ENCODE measurements around the gene SIAH2.

The SIAH2 gene

DNA sequence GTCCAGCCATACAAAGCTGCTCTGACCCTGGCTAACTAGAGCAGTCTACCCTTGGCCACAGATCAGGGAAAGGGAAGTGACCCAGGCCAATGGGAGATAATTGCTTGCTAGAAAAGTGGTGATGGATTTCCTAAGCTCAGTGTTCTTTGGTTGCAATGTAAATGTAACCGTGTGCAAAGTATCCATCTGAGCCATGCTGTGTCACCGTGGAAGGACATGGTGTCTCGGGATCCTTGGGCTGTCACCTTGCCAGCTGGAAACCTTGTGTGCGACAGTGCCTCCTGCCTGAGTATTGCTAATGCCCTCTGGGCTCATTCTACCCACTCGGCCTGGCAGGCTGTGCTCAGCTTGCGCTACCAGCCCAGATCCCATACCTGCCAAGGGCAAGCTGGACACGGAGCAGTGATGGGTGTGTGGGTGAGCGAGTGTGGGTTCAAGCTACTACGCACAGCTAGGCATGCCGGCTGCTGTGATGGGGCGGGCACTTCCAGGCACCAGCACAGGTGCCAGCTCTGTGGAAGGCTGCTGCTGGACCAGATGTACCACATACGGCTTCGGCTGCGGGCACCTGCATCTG, 10.7 kb upstream of the SIAH2 start:
- DNase-seq: peak; percentile 62

DNA sequence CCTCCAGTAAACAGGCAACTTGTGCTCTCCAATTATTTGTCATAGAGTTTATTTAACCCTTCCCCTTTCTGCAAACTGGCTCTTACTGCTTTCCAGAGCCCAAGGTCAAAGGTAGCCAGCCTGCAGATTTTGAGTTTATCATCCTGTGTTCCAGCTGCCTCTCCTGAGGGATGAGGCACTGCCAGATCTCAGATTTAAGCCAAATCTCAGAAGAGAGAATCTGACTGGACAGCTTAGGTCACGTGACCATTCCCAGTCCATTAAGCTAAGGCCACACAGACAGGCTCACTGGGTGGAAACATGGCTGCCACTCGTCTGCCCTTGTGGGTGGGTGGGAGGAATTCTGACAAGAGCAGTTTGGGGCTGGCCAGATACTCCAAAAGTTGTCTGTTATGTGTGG, 8.6 kb upstream of the SIAH2 start:
- no peak for DNase-seq

DNA sequence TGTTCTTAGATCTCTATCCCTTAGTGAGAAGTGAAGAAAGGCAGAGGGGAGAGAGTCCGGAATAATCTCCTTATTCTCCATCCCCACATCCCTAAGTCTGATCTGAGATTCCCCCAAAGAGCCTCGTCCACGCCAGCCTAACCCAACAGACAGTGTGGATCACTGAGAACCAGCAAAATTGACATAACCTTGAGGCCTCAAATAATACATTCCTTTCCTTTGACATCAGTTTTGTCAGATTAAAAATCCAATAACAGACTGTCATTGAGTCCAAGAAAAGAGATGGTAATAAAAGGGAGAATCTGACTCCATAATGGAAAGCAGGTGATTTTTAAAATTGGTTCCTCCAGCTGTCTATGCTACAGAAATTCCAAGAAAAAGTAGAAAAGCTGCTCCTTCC, 7.7 kb upstream of the SIAH2 start:
- DNase-seq: no peak

DNA sequence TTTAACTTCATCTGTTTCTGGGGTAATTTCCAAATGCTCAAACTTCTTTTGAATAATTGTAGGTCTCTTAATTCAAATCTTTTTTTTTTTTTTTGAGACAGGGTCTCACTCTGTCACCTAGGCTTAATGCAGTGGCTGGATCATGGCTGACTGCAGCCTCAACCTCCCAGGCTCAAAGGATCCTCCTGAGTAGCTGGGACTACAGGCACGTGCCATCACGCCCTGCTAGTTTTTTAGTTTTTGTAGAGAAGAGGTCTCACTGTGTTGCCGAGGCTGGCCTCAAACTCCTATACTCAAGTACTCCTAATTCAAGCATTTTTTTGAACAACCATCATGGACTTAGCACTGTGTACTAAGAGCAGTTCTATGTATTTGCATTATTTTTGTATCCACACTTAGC, 3.8 kb upstream of the SIAH2 start:
- no peak for DNase-seq

DNA sequence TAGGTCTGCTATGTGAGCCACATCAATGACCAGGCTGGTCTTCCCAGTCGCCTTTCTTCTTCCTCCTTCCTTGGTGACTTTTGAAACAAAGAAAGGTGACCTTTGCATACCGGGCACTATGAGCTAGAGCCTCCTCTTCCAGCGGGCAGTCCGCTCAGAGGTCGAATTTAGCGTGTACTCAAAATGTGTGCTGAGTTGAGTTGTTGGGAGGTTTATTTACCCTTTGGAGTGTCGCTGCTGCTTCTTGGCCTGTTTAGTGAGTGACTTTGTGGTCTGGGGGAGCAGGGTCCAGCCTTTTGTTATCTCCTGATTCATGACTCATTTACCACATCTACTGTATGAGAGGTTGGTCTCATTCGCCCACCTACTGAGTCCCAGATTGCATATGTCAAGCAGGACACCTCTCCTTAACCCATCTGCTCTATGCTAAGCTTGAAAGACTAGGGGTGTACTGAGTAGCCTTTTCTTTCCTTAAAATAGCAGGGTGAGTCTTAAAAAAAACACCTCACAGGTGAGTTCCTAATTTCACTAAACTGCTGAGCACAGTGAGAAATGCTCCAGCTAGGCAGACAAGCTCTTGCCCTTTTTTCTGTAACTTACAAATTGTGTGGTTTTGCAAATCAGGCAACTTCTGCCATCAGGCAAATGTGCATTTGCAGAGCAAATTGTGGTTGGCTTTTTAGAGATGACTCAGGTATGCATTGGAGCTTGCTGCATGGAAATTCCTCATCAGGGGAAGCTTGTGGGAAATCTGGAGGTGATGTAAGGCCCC, 3.2 kb upstream of the SIAH2 start:
- DNase-seq: peak; percentile 14

DNA sequence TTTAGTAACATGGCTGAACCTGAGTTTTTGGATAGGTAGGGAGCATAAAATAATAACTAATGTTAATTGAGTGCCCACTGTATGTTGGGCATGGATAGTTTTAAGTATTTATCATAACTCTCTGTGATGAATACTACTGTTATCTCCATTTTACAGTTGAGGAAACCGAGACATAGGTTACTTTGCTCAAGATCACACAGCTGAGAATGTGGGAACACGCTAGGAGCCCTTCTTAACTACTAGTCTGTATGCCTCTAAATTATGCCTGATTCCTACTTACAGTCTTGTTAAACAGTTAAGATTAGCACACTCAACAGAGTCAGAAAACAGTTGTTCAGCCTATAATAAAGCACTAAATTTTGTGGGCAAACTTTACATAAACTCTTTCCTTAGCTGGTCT, 2.0 kb upstream of the SIAH2 start:
- DNase-seq: no peak

DNA sequence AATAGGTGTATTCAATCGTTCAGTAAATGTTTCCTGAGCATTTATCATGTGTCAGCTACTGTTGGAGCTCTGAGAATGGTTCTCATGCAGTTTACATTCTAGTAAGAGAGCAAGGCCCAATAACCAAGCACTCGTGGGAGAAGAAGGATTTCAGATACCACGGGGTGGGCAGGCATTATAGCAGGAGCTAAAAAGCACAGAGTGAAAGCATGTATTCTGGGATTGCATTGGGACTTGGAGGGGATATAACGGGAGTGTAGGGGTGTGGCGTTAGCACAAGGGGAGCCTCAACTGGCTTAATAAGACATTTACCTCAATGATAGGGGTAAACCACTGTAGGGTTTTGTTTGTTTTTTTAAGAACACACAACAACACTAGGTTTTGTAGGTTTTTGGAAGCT, 1.6 kb upstream of the SIAH2 start:
- DNase-seq: no peak

DNA sequence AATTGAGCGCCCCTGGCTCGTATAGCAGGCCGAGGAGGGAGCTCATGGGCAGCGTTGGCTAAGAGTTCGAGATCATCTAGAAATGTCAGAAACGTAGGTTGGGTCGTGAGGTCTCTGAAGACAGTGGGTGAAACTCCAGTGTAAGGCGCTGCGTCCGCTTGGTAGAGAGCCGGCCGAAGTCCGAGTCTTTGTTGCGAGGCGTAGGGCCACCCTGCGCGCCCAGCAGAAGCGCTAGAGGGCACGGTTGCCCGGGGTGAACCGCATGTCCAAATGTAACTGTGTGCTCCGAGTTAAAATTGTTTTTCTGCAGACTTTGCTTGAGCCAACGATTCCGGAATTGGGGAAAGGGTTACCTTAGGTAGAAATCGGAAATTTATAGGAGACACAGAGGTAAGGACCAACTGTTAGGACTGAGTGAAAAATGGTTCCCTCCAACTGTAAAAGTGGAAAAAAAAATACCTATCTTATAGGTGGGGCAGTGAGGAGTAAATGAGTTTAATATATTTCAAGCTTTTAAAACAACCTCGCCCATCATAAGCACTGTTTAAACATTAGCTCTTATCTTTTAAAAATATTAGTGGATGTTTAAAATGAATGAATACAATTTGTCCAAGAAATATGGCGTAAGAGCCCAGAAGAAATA, 993 bp upstream of the SIAH2 start:
- peak; percentile 69 for DNase-seq

DNA sequence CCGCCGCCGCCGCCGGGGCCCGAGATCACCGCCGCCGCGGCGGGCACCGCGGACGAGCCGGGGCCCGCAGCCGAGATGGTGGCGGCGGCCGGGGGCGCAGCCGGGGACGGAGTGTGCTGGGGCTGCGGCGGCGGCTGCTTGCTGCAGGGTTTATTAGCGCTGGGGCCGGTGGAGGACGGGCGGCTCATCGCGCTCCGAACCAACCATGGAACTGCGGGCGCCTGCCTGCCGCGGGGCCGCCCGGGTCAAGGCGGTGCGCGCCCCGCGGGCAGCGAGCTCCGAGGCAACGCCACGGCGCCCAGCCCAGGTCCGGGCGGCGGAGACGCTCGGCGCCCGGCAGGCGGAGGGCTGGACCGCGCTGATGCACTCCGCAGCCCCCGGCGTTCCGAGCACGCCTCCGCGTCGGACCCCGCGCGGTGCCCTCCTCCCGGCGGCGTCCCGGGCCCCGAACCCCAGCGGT, 277 bp downstream of the SIAH2 start:
- DNase-seq: no peak

DNA sequence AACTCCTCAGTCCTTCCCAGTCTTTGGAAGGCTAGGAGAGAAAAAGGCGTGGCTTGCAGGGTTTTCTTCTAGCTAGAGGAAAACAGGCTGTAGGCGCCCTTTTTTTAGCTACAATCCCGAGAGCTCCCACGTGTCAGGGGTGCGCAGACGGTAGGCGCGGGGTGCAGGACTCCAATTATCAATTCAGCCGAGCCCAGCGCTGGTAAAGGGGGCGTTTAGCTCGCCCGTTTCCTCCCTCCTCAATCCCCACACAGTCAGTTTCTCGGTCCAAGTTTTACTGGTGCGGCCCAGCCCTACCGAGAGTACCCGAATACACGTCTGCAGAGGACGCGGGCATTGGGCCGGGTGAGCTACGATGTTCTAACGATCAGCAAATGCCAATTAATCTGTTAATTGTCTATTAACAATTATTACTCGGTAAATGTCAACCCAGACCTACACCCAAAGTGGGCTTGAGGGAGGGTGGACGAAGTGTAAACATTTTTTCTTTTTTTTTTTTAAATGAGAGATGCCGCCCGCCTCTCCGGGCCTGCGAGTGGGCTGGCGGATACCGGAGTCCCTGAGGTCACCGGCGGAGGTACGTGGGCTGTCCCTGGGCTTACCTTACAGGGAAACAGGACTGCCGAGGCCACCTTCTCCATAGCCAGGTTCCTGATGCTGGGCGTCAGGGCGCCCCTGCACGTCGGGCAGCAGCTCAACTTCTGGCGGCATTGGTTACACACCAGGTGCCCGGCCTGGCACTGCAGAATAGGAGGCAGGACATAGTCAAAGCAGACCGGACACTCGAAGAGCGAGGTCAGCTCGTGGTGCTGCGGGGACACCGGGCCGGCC, 923 bp downstream of the SIAH2 start:
- no peak for DNase-seq

DNA sequence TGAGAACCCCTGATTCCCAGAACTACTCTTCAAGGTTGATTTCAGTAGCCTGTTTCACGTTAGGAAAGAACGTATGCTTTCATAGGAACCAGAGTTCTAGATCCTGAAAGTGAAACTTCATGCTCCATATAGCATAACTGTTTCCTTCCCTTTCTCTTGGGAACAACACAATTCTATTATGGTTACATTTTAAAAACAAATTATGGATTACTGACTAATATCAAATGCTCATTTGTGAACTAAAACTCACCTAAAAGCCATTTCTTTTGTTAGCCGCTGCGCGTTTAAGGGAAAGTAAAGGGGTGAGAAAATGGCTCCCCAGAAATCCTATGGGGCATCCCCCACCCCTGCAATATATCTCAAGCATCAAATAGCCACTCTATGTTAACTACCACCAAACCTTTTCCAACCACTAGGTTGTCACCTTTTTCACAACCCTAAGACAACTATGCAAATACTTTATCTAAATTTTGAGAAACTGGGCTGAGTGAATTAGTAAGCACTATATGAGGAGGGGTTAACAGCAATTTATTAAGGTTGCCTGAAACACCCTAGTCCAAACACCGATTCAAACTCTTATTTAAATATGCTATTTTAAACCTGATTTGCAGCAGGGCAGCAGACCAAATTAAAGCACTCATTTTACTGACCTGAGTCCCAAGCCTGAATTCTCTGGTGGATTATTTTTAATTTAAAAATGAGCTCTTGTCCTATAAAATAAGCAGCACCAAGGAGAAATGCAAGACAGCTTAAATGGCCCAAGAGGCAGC, 2.4 kb downstream of the SIAH2 start:
- DNase-seq: peak; percentile 48

DNA sequence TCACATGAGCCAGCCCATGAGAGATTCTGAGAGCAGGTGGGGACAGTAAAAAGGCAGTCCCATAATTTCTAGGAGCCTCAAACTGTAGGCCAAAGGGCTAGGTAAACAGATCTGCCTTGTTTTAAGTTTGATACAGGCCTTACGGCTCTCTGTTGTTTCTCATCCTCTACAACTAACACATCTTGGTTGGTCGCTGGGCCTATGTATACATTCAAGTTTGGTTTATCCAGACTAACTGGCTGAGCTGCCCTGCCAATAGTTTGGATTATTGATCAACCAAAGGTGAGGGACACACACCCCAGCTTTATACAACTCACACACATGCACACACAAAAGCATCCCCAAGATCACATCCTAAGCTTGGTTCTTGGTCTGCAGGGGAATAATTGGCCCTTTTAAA, 3.0 kb downstream of the SIAH2 start:
- DNase-seq: no peak

DNA sequence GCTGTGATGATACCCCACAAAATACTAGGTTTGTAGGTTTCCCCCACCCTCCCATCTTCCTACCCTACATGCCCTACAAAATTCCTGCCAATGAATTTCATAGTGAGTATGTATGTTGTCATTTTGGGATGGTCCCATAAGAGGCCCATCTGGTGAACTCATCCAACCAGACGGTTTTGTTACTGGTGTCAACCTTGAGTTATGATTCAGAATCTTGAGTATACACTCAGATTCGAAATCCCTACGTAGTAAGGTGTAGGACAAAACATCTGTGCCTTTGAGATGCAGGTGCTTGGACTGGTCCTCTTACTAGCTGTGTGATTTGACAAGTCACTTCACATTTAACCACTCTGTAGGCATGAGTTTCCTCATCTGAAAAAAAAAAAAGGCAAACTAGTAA, 3.6 kb downstream of the SIAH2 start:
- DNase-seq: no peak

DNA sequence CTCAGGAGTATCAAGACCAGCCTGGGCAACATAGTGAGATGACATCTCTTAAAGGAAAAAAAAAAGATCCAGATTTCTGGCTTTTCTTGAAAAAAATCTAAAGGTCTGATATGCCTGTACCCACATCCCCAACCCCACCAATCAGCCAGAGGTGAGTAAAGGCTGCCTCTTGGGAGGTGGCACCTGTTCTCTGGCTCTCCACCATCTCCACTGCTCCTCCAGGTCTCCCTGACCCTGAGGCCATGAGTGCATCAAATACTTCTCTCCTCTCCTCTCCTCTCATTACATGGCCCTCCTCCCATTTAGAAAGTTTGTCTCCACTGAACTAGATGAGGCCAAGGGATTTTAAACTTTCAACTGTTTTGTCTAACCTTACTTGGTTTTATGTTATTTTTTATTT, 5.2 kb downstream of the SIAH2 start:
- DNase-seq: no peak

DNA sequence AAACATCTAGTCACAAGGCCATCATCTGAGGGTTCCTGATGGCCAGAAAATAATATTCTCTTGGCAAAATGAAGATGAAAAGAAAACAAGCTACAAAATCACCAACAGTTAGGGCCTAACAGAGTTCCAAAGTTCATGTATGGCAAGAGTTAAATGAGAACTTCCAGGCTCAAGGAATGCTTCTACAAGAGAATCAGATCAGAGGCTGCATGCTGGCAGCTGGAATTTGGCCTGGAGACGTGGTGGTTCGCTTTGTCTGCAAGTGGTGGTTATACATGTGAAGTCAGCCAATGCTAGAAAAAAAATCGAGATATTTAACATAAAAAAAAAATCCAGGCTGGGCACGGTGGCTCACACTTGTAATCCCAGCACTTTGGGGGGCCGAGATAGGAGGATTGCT, 5.6 kb downstream of the SIAH2 start:
- no peak for DNase-seq

DNA sequence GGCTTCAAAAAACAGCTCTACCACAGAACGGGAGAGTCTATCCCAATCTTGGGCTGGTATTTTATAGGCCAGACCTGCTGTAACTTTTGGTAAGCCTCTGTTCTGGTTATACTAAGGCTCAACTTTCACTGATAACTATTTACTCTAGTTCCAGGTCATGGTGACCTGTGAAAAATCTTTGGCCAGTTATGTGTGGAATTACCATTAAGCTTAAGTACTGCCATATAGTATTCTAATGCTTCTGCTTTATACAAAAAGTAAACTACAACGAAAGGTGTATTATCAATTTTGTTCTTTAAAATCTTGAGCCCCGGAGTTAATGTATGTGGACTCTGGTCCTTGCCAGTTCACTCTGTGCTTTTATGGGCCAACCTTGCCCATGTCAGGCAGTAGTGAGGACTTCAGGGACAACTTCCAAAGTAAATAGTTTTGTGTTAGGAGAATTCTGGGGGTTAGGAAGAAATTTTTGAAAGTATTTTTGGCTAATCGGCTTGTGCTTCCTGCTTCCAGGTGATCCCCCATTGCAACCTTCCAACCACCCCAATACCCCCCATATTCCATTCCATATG, 6.4 kb downstream of the SIAH2 start:
- DNase-seq: no peak

DNA sequence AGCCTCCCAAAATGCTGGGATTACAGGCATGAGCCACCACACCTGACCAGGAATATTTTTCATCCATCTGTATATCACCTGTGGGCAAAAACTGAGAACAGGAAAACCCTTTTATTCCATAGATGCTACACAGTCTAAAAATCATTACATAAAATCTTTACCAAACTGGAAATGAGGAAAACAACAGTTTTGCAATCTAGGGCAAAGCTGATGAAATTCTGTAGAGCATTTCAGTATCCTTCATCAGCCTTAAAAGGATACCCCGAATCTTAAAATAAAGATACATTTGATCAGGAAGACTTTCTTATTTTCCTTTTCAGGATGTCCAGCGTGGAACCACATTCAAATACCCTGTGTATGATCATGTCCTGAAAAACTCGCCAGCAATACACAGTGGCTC, 7.1 kb downstream of the SIAH2 start:
- peak; percentile 41 for DNase-seq

DNA sequence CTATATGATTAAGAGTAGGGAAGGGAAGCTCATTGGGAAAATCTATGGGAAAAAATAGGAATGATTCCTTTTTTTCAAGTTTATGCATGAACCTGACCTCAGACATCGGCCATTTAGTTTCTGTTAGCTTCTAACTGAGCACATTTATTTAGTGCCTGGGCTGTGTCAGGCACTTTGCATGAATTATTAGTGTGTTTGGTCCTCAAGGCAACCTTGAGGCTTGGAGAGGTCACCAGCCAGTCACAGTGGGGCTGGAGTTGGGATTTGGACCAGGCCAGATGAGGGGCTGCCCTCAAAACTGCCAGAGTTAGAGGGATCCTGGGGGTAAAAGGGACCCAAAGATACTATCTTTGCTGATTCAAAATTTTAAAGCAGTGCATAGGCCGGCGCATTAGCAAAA, 8.1 kb downstream of the SIAH2 start:
- DNase-seq: no peak

DNA sequence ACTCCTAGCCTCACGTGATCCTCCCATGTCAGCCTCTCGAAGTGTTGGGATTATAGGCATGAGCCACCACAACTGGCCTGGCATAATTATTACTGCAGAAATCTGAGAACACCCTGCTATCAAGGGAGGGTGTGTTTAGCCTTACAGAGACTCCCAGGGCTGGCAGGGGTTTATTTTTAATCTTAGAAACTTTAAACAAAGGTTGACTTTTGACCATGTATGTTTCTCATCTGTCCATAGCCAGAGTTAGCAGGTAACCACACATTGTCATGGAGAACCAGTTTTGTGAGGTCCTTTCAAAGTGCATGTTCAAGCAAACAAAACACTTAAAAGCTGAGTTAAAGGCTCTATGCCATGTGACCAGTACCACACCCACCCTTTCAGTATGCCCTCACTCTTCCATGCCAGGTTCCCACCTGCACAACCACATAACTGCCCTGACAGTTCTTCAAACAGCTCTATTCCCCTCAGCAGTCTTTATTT, 11.1 kb downstream of the SIAH2 start:
- DNase-seq: no peak

DNA sequence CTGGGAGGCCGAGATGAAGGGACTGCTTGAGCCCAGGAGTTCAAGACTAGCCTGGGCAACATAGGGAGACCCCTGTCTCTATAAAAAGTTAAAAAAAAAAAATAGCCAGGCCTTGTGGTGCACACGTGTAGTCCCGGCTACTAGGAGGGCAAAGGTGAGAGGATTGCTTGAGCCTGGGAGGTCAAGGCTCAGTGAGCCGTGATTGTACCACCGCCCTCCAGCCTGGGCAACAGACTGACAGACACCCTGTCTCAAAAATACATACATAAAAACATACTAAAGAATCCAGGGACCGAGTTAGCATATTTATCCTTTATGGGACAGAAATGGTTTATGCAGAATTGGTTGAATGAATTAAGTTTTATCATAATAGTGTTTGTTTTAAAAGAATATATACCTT, 13.7 kb downstream of the SIAH2 start:
- DNase-seq: no peak

DNA sequence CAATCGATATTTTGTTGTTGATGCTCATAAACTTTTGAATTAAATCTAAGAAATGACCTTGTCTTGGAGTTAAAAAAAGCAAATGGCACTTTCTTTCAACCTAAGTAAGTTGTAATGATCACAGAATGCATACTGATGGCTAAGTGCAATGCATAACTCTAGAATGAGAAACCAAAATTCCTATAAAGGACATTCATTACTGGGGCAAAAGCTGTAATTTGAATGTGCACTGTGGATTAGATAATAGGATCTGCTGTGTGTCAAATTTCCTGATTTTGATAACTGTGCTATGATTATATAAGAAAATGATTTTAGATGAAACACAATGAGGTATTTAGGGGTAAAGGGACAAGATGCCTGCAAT, 14.3 kb downstream of the SIAH2 start:
- no peak for DNase-seq
